K562 (cell line): Measurements from ENCODE around the gene COPS8.

Experiments used
- CBX8 ChIP-seq: fragments of 200-600 bp; sonication (generic); IDR thresholded peaks from 2 replicates; pipeline ENCODE4 v1.6.1; 2012; ENCODE audit warnings: borderline replicate concordance, mixed run types, low read depth, mild to moderate bottlenecking, moderate library complexity, mixed read lengths, low read length, control low read depth, inconsistent platforms; ENCODE audit not compliant: poor library complexity, severe bottlenecking; ENCODE audit errors: extremely low read depth
- ETV5 ChIP-seq: sonication (generic); formaldehyde crosslinking; IDR thresholded peaks from 2 replicates; pipeline ENCODE4 v1.4.0; 2020; ENCODE audit warnings: low read depth, mild to moderate bottlenecking, missing genetic modification reagents
- HDAC2 ChIP-seq: fragments of 450-650 bp; IDR thresholded peaks from 2 replicates; pipeline ENCODE4 v1.6.1; 2016; ENCODE audit warnings: mild to moderate bottlenecking
- MAX ChIP-seq: sonication (generic); formaldehyde crosslinking; IDR thresholded peaks from 2 replicates; pipeline ENCODE4 v1.9.0; 2022; ENCODE audit warnings: mild to moderate bottlenecking, missing genetic modification reagents
- POLR2A ChIP-seq: fragments of 450-650 bp; conservative IDR thresholded peaks from 2 replicates; pipeline ENCODE4 v1.6.1; 2016
- RBM34 ChIP-seq: fragments of 200-400 bp; formaldehyde crosslinking; IDR thresholded peaks from 2 replicates; pipeline ENCODE4 v1.6.1; 2018; ENCODE audit warnings: low read length, borderline replicate concordance; ENCODE audit not compliant: insufficient read depth
- TF ChIP-seq, protein P1 (sequence below): fragments of 250-450 bp; sonication (Bioruptor Pico); IDR thresholded peaks from 2 replicates; pipeline ENCODE4 v1.5.0; 2021

GRCh38 chr2:237081596-237081995 is 4.1 kb upstream of the COPS8 start:
- no peak for TF ChIP-seq POLR2A
- no peak for TF ChIP-seq HDAC2
- TF ChIP-seq MAX (CRISPR knock-in tag), result no peak
- TF ChIP-seq CBX8, result no peak
- TF ChIP-seq, protein P1, sequence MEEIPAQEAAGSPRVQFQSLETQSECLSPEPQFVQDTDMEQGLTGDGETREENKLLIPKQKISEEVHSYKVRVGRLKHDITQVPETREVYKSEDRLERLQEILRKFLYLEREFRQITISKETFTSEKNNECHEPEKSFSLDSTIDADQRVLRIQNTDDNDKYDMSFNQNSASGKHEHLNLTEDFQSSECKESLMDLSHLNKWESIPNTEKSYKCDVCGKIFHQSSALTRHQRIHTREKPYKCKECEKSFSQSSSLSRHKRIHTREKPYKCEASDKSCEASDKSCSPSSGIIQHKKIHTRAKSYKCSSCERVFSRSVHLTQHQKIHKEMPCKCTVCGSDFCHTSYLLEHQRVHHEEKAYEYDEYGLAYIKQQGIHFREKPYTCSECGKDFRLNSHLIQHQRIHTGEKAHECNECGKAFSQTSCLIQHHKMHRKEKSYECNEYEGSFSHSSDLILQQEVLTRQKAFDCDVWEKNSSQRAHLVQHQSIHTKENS (CRISPR knock-in tag), result no peak
- no peak for TF ChIP-seq ETV5 (CRISPR knock-in tag)
- no peak for TF ChIP-seq RBM34
